ENCODE results near the gene CUL2.
"Not testable (repeated sequence)": the region's sequence is repeated elsewhere in the genome, so short reads cannot be mapped to it uniquely, and the experiment has no call there.

CUL2 gene

GRCh38 chr10:34996843-34997242 is 93.3 kb downstream of the CUL2 start:
- DNase-seq: no peak
- no CpG with 5 or more reads among the region's 6 CpGs for WGBS (ENCODE audit: extremely low coverage, insufficient coverage, low lambda C conversion rate)
- H3K27ac ChIP-seq (ENCODE audit: low read depth, low read length): no peak overlapping the region
- no peak overlapping the region for H2BK15ac ChIP-seq (replicated peaks; ENCODE audit: low read depth)
- no peak overlapping the region for H4K5ac ChIP-seq (ENCODE audit: low read length)
- H3K23ac ChIP-seq (ENCODE audit: low read length): no peak overlapping the region
- no peak overlapping the region for H3K4me3 ChIP-seq (ENCODE audit: low read length)
- H3K56ac ChIP-seq (ENCODE audit: low read length): no peak overlapping the region
- H3K4me2 ChIP-seq (ENCODE audit: low read length): no peak overlapping the region
- no peaks in the 10 kb centered on the region for H3K27me3 ChIP-seq (ENCODE audit: insufficient read depth, low read length, poor library complexity)
- no peak overlapping the region for H2BK5ac ChIP-seq (ENCODE audit: low read length)
- H4K8ac ChIP-seq (ENCODE audit: low read depth, low read length): no peak overlapping the region
- no peaks in the 10 kb centered on the region for H3K79me1 ChIP-seq (ENCODE audit: low read length)
- no peaks in the 10 kb centered on the region for H3K36me3 ChIP-seq (ENCODE audit: control insufficient read depth, insufficient read depth, low read length)
- no peaks in the 10 kb centered on the region for H3K79me2 ChIP-seq (ENCODE audit: control insufficient read depth, insufficient read depth, low read length)
- H3K18ac ChIP-seq (ENCODE audit: low read length): no peak overlapping the region
- no peak overlapping the region for H3K9ac ChIP-seq (ENCODE audit: low read length)
- no peak overlapping the region for H2AK5ac ChIP-seq (ENCODE audit: low read length)
- H3K4me1 ChIP-seq (ENCODE audit: control insufficient read depth, low read depth, low read length): no peaks in the 10 kb centered on the region
- no peak overlapping the region for H2BK120ac ChIP-seq (ENCODE audit: low read depth, low read length)
- H3K4ac ChIP-seq (ENCODE audit: low read depth, low read length): no peak overlapping the region

DNA sequence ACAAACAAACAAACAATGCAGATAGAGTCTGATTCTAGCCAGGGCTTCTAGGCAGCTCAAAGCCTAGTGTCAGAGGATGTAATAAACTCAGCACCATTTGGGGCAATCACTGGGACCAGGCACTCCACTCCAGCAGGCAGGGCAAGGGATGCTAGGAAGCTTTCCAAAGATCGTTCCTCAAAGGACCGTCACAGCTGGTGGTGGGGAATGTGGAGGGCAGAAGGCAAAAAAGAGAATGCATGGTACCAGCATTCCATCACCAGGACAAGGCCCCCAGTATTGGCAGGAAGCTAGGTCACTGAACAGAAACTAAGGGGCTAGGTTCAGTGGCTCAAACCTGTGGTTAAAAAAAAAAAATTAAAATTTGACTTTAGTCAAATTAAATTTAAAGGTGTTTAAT is 94.2 kb downstream of the CUL2 start:
- H3K27me3 ChIP-seq (ENCODE audit: insufficient read depth, low read length, poor library complexity): no peaks in the 10 kb centered on the region
- H2AK5ac ChIP-seq (ENCODE audit: low read length): no peak overlapping the region
- no peak overlapping the region for H3K4me3 ChIP-seq (ENCODE audit: low read length)
- no peak overlapping the region for H4K8ac ChIP-seq (ENCODE audit: low read depth, low read length)
- no peak overlapping the region for H2BK15ac ChIP-seq (replicated peaks; ENCODE audit: low read depth)
- H3K4me1 ChIP-seq (ENCODE audit: control insufficient read depth, low read depth, low read length): no peaks in the 10 kb centered on the region
- no peak overlapping the region for H3K4ac ChIP-seq (ENCODE audit: low read depth, low read length)
- H3K36me3 ChIP-seq (ENCODE audit: control insufficient read depth, insufficient read depth, low read length): no peaks in the 10 kb centered on the region
- no peak overlapping the region for H2BK5ac ChIP-seq (ENCODE audit: low read length)
- H3K27ac ChIP-seq (ENCODE audit: low read depth, low read length): no peak overlapping the region
- no peak overlapping the region for H3K23ac ChIP-seq (ENCODE audit: low read length)
- H2BK120ac ChIP-seq (ENCODE audit: low read depth, low read length): no peak overlapping the region
- no peak overlapping the region for H3K18ac ChIP-seq (ENCODE audit: low read length)
- H3K4me2 ChIP-seq (ENCODE audit: low read length): no peak overlapping the region
- no peak overlapping the region for H3K56ac ChIP-seq (ENCODE audit: low read length)
- H3K79me2 ChIP-seq (ENCODE audit: control insufficient read depth, insufficient read depth, low read length): no peaks in the 10 kb centered on the region
- DNase-seq: peak; percentile 74
- no peaks in the 10 kb centered on the region for H3K79me1 ChIP-seq (ENCODE audit: low read length)
- no peak overlapping the region for H4K5ac ChIP-seq (ENCODE audit: low read length)
- no CpG with 5 or more reads among the region's 2 CpGs for WGBS (ENCODE audit: extremely low coverage, insufficient coverage, low lambda C conversion rate)
- no peak overlapping the region for H3K9ac ChIP-seq (ENCODE audit: low read length)

DNA sequence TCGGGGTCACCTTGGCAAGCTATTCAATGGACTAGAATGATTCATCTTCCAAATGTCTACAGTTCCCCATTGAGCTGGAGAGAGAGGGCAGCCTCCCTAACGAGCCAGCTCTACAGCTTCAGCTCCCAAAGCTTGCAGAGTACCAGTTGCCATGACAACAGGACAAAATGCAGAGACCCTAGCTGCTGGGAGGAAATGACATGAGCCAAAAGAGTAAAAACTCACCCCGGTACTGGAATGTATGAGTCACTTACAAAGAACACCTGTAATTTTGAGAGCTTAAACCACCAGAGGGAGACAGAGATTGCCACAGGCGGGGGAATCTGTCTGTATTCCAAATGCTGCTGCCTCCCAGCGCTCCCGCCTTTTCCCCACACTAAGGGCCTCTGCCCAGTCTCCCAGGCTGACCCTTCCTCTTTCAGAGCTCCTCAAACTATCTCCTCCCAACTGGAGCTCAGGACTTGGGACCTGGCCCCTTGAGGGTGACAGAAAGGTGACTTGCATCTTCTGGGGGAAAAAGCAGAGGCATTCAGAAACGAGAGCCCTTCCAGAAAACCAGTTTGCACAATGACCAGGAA is 95.5 kb downstream of the CUL2 start:
- Histone ChIP-seq H3K23ac (ENCODE audit: low read length) (no peak overlapping the region), H3K79me2 (ENCODE audit: control insufficient read depth, insufficient read depth, low read length) (no peaks in the 10 kb centered on the region), H3K18ac (ENCODE audit: low read length) (no peak overlapping the region), H3K4me2 (ENCODE audit: low read length) (no peak overlapping the region), H3K56ac (ENCODE audit: low read length) (peak overlapping the region; percentile 22), H4K8ac (ENCODE audit: low read depth, low read length) (no peak overlapping the region), H3K36me3 (ENCODE audit: control insufficient read depth, insufficient read depth, low read length) (no peaks in the 10 kb centered on the region), H3K27me3 (ENCODE audit: insufficient read depth, low read length, poor library complexity) (no peaks in the 10 kb centered on the region), H4K5ac (ENCODE audit: low read length) (no peak overlapping the region), H2BK15ac (replicated peaks; ENCODE audit: low read depth) (no peak overlapping the region), H2BK5ac (ENCODE audit: low read length) (no peak overlapping the region), H3K9ac (ENCODE audit: low read length) (no peak overlapping the region), H3K27ac (ENCODE audit: low read depth, low read length) (no peak overlapping the region), H3K4me1 (ENCODE audit: control insufficient read depth, low read depth, low read length) (no peaks in the 10 kb centered on the region), H3K4ac (ENCODE audit: low read depth, low read length) (no peak overlapping the region), H3K4me3 (ENCODE audit: low read length) (no peak overlapping the region), H2BK120ac (ENCODE audit: low read depth, low read length) (no peak overlapping the region), H2AK5ac (ENCODE audit: low read length) (no peak overlapping the region), H3K79me1 (ENCODE audit: low read length) (no peaks in the 10 kb centered on the region)
- no CpG with 5 or more reads among the region's 7 CpGs for WGBS (ENCODE audit: extremely low coverage, insufficient coverage, low lambda C conversion rate)
- DNase-seq: peak; percentile 100

- no peak overlapping the region for H2BK15ac ChIP-seq (replicated peaks; ENCODE audit: low read depth)
- no peak overlapping the region for H4K8ac ChIP-seq (ENCODE audit: low read depth, low read length)
- no peak overlapping the region for H2AK5ac ChIP-seq (ENCODE audit: low read length)
- no peak overlapping the region for H3K27ac ChIP-seq (ENCODE audit: low read depth, low read length)
- H3K36me3 ChIP-seq (ENCODE audit: control insufficient read depth, insufficient read depth, low read length): no peaks in the 10 kb centered on the region
- H3K79me2 ChIP-seq (ENCODE audit: control insufficient read depth, insufficient read depth, low read length): no peaks in the 10 kb centered on the region
- no peak overlapping the region for H3K9ac ChIP-seq (ENCODE audit: low read length)
- H3K23ac ChIP-seq (ENCODE audit: low read length): no peak overlapping the region
- H3K18ac ChIP-seq (ENCODE audit: low read length): no peak overlapping the region
- no peak overlapping the region for H3K56ac ChIP-seq (ENCODE audit: low read length)
- no peak overlapping the region for H2BK120ac ChIP-seq (ENCODE audit: low read depth, low read length)
- no peaks in the 10 kb centered on the region for H3K27me3 ChIP-seq (ENCODE audit: insufficient read depth, low read length, poor library complexity)
- H3K4ac ChIP-seq (ENCODE audit: low read depth, low read length): no peak overlapping the region
- H3K4me1 ChIP-seq (ENCODE audit: control insufficient read depth, low read depth, low read length): no peaks in the 10 kb centered on the region
- H2BK5ac ChIP-seq (ENCODE audit: low read length): no peak overlapping the region
- no peak overlapping the region for H3K4me3 ChIP-seq (ENCODE audit: low read length)
- WGBS (ENCODE audit: extremely low coverage, insufficient coverage, low lambda C conversion rate): no CpG with 5 or more reads among the region's 1 CpG
- H4K5ac ChIP-seq (ENCODE audit: low read length): no peak overlapping the region
- no peaks in the 10 kb centered on the region for H3K79me1 ChIP-seq (ENCODE audit: low read length)
- H3K4me2 ChIP-seq (ENCODE audit: low read length): no peak overlapping the region
- DNase-seq: no peak
Observed at GRCh38 chr10:34993782-34994181, 96.4 kb downstream of the CUL2 start.

- not testable (repeated sequence) for H2BK120ac ChIP-seq (ENCODE audit: low read depth, low read length); H3K9ac ChIP-seq (ENCODE audit: low read length); H4K5ac ChIP-seq (ENCODE audit: low read length); H3K79me2 ChIP-seq (ENCODE audit: control insufficient read depth, insufficient read depth, low read length); DNase-seq; H3K27me3 ChIP-seq (ENCODE audit: insufficient read depth, low read length, poor library complexity); H3K56ac ChIP-seq (ENCODE audit: low read length); H3K36me3 ChIP-seq (ENCODE audit: control insufficient read depth, insufficient read depth, low read length); H3K4me3 ChIP-seq (ENCODE audit: low read length); H3K4me1 ChIP-seq (ENCODE audit: control insufficient read depth, low read depth, low read length); H3K18ac ChIP-seq (ENCODE audit: low read length); H2BK15ac ChIP-seq (replicated peaks; ENCODE audit: low read depth); H3K27ac ChIP-seq (ENCODE audit: low read depth, low read length); H3K23ac ChIP-seq (ENCODE audit: low read length); H3K4ac ChIP-seq (ENCODE audit: low read depth, low read length); H3K4me2 ChIP-seq (ENCODE audit: low read length); H2BK5ac ChIP-seq (ENCODE audit: low read length); H3K79me1 ChIP-seq (ENCODE audit: low read length); H4K8ac ChIP-seq (ENCODE audit: low read depth, low read length); H2AK5ac ChIP-seq (ENCODE audit: low read length)
- WGBS (ENCODE audit: extremely low coverage, insufficient coverage, low lambda C conversion rate): no CpG with 5 or more reads among the region's 1 CpG
Observed at GRCh38 chr10:34991117-34991516, 99.0 kb downstream of the CUL2 start.

DNA sequence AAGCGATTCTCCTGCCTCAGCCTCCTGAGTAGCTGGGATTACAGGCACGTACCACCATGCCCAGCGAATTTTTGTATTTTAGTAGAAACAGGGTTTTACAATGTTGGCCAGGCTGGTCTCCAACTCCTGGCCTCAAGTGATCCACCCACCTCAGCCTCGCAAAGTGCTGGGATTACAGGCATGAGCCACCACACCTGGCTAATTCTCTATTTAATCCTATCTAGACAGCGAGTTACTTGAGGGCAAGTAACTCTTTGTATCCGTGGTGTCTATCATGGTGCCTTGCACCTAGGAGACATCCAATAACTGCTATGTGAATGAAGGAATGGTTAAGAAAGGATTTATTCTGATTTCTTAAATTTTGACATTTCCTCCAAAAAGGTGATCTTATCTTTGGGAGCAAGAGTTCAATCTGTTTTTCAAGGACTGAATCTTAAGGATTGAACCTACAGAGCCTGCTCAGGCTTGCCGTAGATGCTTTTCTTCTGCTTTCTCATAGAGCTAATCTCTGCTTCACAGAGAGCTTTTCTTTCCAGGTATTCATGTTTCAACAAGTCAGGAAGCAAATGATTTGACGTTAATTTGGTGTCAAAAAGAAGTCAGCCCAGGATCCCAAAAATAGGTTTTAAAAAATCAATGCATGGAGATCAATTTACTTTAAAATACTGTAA is 101.6 kb downstream of the CUL2 start:
- no peaks in the 10 kb centered on the region for H3K36me3 ChIP-seq (ENCODE audit: control insufficient read depth, insufficient read depth, low read length)
- H2BK120ac ChIP-seq (ENCODE audit: low read depth, low read length): no peak overlapping the region
- no CpG with 5 or more reads among the region's 8 CpGs for WGBS (ENCODE audit: extremely low coverage, insufficient coverage, low lambda C conversion rate)
- H3K9ac ChIP-seq (ENCODE audit: low read length): no peak overlapping the region
- no peak overlapping the region for H3K23ac ChIP-seq (ENCODE audit: low read length)
- H3K79me2 ChIP-seq (ENCODE audit: control insufficient read depth, insufficient read depth, low read length): no peaks in the 10 kb centered on the region
- no peak overlapping the region for H2AK5ac ChIP-seq (ENCODE audit: low read length)
- no peaks in the 10 kb centered on the region for H3K4me1 ChIP-seq (ENCODE audit: control insufficient read depth, low read depth, low read length)
- H3K27ac ChIP-seq (ENCODE audit: low read depth, low read length): no peak overlapping the region
- H3K27me3 ChIP-seq (ENCODE audit: insufficient read depth, low read length, poor library complexity): no peaks in the 10 kb centered on the region
- H3K79me1 ChIP-seq (ENCODE audit: low read length): no peaks in the 10 kb centered on the region
- no peak overlapping the region for H2BK15ac ChIP-seq (replicated peaks; ENCODE audit: low read depth)
- no peak overlapping the region for H3K4me3 ChIP-seq (ENCODE audit: low read length)
- no peak overlapping the region for H3K4ac ChIP-seq (ENCODE audit: low read depth, low read length)
- no peak overlapping the region for H4K5ac ChIP-seq (ENCODE audit: low read length)
- no peak overlapping the region for H2BK5ac ChIP-seq (ENCODE audit: low read length)
- no peak overlapping the region for H4K8ac ChIP-seq (ENCODE audit: low read depth, low read length)
- no peak overlapping the region for H3K18ac ChIP-seq (ENCODE audit: low read length)
- H3K4me2 ChIP-seq (ENCODE audit: low read length): no peak overlapping the region
- H3K56ac ChIP-seq (ENCODE audit: low read length): no peak overlapping the region
- no peak for DNase-seq
